ENCODE data around the gene AKR1A1.

AKR1A1 gene

GRCh38 chr1:45550401-45551351 lies at the start of gene AKR1A1:
Gene AKR1A1, plus strand, starts transcription at chr1:45550826. Its CDS starts 10,969 bp downstream, at chr1:45561795.
- DNase-seq (ENCODE audit: low read depth, low spot score): peak; percentile 89
- no peak for TF ChIP-seq CTCF (IDR thresholded peaks at IDR 0.05; ENCODE audit: low read depth, low read length)
- H3K4me3 ChIP-seq (ENCODE audit: low read depth, low read length): peak within 1 kb of the TSS; percentile 91
- in situ Hi-C loops (cut with HindIII; ENCODE audit: low sequenced_read_pairs): no loop called here

- no peak overlapping the region for H3K4me3 ChIP-seq (ENCODE audit: low read depth, low read length)
- no peak for DNase-seq (ENCODE audit: low read depth, low spot score)
- TF ChIP-seq CTCF (IDR thresholded peaks at IDR 0.05; ENCODE audit: low read depth, low read length): no peak
- in situ Hi-C loops (cut with HindIII; ENCODE audit: low sequenced_read_pairs): no loop called here
Measured at GRCh38 chr1:45501505-45501859, 49.1 kb upstream of the AKR1A1 start.

GRCh38 chr1:45503462-45504360 lies 46.9 kb upstream of the AKR1A1 start:
- TF ChIP-seq CTCF (IDR thresholded peaks at IDR 0.05; ENCODE audit: low read depth, low read length): no peak
- no peak overlapping the region for H3K4me3 ChIP-seq (ENCODE audit: low read depth, low read length)
- DNase-seq (ENCODE audit: low read depth, low spot score): no peak
- in situ Hi-C loops (cut with HindIII; ENCODE audit: low sequenced_read_pairs): no loop called here

GRCh38 chr1:45507195-45507594 lies 43.4 kb upstream of the AKR1A1 start:
- in situ Hi-C loops (cut with HindIII; ENCODE audit: low sequenced_read_pairs): no loop called here
- no peak overlapping the region for H3K4me3 ChIP-seq (ENCODE audit: low read depth, low read length)
- no peak for TF ChIP-seq CTCF (IDR thresholded peaks at IDR 0.05; ENCODE audit: low read depth, low read length)
- no peak for DNase-seq (ENCODE audit: low read depth, low spot score)

- DNase-seq (ENCODE audit: low read depth, low spot score): no peak
- no peak for TF ChIP-seq CTCF (IDR thresholded peaks at IDR 0.05; ENCODE audit: low read depth, low read length)
- in situ Hi-C loops (cut with HindIII; ENCODE audit: low sequenced_read_pairs): no loop called here
- H3K4me3 ChIP-seq (ENCODE audit: low read depth, low read length): no peak overlapping the region
Measured at GRCh38 chr1:45507893-45508292, 42.7 kb upstream of the AKR1A1 start.

- no peak overlapping the region for H3K4me3 ChIP-seq (ENCODE audit: low read depth, low read length)
- in situ Hi-C loops (cut with HindIII; ENCODE audit: low sequenced_read_pairs): no loop called here
- TF ChIP-seq CTCF (IDR thresholded peaks at IDR 0.05; ENCODE audit: low read depth, low read length): no peak
Measured at GRCh38 chr1:45508295-45509151, 42.1 kb upstream of the AKR1A1 start.

More at GRCh38 chr1:45508295-45509151, 42.1 kb upstream of the AKR1A1 start:
- no peak for DNase-seq (ENCODE audit: low read depth, low spot score)

Data from astrocyte of the spinal cord (primary cell).